SK-N-SH treated with all-trans-retinoic acid at 6 μM for 48 hours (cell line): ENCODE results near the gene SLC43A3.

ENCODE experiments used
- ARNTL ChIP-seq: fragments of 450-650 bp; formaldehyde crosslinking; IDR thresholded peaks from 2 replicates; pipeline ENCODE4 v1.5.0; 2020; ENCODE audit warnings: low read depth, mild to moderate bottlenecking, moderate library complexity, borderline replicate concordance
- CREB5 ChIP-seq: fragments of 250-450 bp; sonication (Bioruptor Pico); IDR thresholded peaks from 2 replicates; pipeline ENCODE4 v1.5.1; 2020; ENCODE audit warnings: low read depth, mild to moderate bottlenecking, moderate library complexity
- CSDC2 ChIP-seq: fragments of 250-450 bp; sonication (Bioruptor Pico); IDR thresholded peaks from 2 replicates; pipeline ENCODE4 v1.5.0; 2020; ENCODE audit warnings: mild to moderate bottlenecking, moderate library complexity
- ESRRG ChIP-seq: fragments of 250-450 bp; sonication (Bioruptor Pico); IDR thresholded peaks from 2 replicates; pipeline ENCODE4 v1.6.1; 2021; ENCODE audit warnings: mild to moderate bottlenecking
- PATZ1 ChIP-seq: fragments of 250-450 bp; sonication (Bioruptor Pico); IDR thresholded peaks from 2 replicates; pipeline ENCODE4 v1.8.0; 2020; ENCODE audit warnings: mild to moderate bottlenecking, moderate library complexity, borderline replicate concordance
- POU6F1 ChIP-seq: fragments of 250-450 bp; sonication (Bioruptor Pico); IDR thresholded peaks from 2 replicates; pipeline ENCODE4 v1.8.0; 2021; ENCODE audit warnings: low read depth, mild to moderate bottlenecking, moderate library complexity, borderline replicate concordance
- RARB ChIP-seq: fragments of 250-450 bp; sonication (Bioruptor Pico); IDR thresholded peaks from 2 replicates; pipeline ENCODE4 v1.8.0; 2021; ENCODE audit warnings: mild to moderate bottlenecking, moderate library complexity
- TCF4 ChIP-seq: fragments of 250-450 bp; sonication (Bioruptor Pico); IDR thresholded peaks from 2 replicates; pipeline ENCODE4 v1.8.0; 2021; ENCODE audit warnings: mild to moderate bottlenecking, moderate library complexity, borderline replicate concordance
- TSHZ2 ChIP-seq: fragments of 250-450 bp; sonication (Bioruptor Pico); IDR thresholded peaks from 2 replicates; pipeline ENCODE4 v1.5.0; 2020; ENCODE audit warnings: mild to moderate bottlenecking, moderate library complexity
- ZFP3 ChIP-seq: fragments of 250-450 bp; sonication (Bioruptor Pico); IDR thresholded peaks from 2 replicates; pipeline ENCODE4 v1.5.0; 2020; ENCODE audit warnings: mild to moderate bottlenecking, moderate library complexity
- ZFP30 ChIP-seq: fragments of 450-650 bp; formaldehyde crosslinking; IDR thresholded peaks from 2 replicates; pipeline ENCODE4 v1.5.0; 2022; ENCODE audit warnings: mild to moderate bottlenecking, moderate library complexity
- ZNF70 ChIP-seq: fragments of 450-650 bp; formaldehyde crosslinking; IDR thresholded peaks from 2 replicates; pipeline ENCODE4 v1.5.0; 2020; ENCODE audit warnings: mild to moderate bottlenecking, moderate library complexity

GRCh38 chr11:57361926-57362325 is 65.0 kb downstream of the SLC43A3 start:
- TF ChIP-seq TSHZ2 (CRISPR knock-in tag), result no peak
- no peak for TF ChIP-seq ZNF70 (CRISPR knock-in tag)
- no peak for TF ChIP-seq ESRRG (CRISPR knock-in tag)
- TF ChIP-seq PATZ1, result no peak
- TF ChIP-seq ZFP30 (CRISPR knock-in tag), result no peak
- no peak for TF ChIP-seq CSDC2 (CRISPR knock-in tag)
- TF ChIP-seq ZFP3 (CRISPR knock-in tag), result peak; percentile 63
- TF ChIP-seq POU6F1 (CRISPR knock-in tag), result no peak
- no peak for TF ChIP-seq ARNTL
- TF ChIP-seq TCF4, result no peak
- no peak for TF ChIP-seq RARB (CRISPR knock-in tag)
- TF ChIP-seq CREB5 (CRISPR knock-in tag), result no peak
